Measurements from ENCODE around the gene CDH13.
A peak's percentile ranks its signal among the peaks of the same experiment; 100 is the strongest.

The CDH13 gene

GRCh38 chr16:83743720-83744119 is 1117.0 kb downstream of the CDH13 start:
- no peak for DNase-seq

DNA sequence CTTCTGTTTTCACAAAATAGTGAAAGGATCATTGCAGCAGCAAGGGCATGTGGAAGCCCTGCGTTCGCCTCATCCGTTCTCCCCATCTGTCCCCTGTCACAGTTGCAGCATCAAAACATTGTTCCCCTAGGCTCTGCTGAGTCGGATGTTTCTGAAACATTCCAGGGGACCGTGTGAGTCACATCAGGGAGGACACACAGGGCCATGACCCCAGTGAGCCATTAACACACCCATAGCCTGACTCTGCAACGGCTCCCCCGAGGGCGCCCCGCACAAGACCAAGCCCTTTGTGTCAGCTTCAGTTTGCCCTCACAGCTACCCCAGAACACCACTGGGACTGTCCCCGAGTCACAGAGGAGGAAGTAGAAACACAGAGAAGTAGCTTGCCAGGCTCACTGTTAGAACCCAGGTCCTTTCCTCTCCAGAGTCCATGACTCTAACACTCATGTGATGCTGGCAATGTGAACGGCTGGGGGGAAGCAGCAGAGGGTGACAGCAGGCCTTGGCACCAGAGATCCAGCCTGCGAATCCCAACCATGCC is 1117.7 kb downstream of the CDH13 start:
- peak; percentile 19 for DNase-seq

GRCh38 chr16:83746611-83747010 is 1119.8 kb downstream of the CDH13 start:
- DNase-seq, result no peak

GRCh38 chr16:83747936-83748335 is 1121.2 kb downstream of the CDH13 start:
- DNase-seq, result no peak

- no peak for DNase-seq
Observed at GRCh38 chr16:83755391-83755790, 1128.6 kb downstream of the CDH13 start.

DNA sequence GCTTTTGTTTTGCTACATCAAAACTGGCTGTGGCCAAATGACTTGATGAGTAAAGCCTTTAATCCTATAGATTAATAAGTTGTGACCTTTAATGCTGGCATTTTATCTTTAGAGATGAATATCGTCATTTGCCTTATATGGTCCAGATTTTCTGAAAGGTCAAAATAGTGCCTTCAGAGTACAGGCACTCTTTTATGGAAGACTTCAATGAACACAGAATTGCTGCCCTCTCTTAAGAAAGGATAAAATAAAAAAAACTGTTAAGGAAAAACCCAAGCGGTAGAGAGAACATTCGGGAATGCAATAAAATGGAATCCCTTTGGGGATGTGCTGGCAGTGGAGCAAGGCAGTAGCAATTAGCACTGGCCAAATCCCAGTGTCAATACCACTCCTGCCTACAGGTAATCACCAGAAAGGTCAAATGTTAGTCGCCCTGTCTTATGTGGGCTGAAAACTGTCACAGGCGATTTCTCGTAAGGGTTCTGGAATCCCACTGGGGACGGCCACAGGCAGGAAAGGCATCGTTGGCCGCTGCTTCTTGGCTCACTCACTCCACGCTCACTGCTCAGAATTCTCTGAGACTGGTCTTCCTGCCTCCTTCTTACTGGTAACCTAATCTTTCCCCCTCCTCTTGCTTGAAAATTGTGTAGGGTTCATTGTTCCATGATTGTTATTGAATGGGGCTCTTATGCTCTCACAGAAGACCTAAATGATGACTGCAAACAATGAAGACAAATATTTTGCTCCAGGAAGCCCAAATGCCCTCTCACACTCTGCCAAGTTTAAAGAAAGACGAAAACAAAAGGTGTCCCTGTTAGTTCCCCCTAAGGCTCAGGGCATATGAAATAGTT is 1135.6 kb downstream of the CDH13 start:
- no peak for DNase-seq

- no peak for DNase-seq
Observed at GRCh38 chr16:83762992-83763358, 1136.2 kb downstream of the CDH13 start.

GRCh38 chr16:83768986-83769385 is 1142.2 kb downstream of the CDH13 start:
- no peak for DNase-seq

GRCh38 chr16:83769397-83770008 is 1142.7 kb downstream of the CDH13 start:
- no peak for DNase-seq

- DNase-seq, result no peak
Observed at GRCh38 chr16:83771306-83771942, 1144.7 kb downstream of the CDH13 start.

GRCh38 chr16:83772806-83773205 is 1146.0 kb downstream of the CDH13 start:
- no peak for DNase-seq

DNA sequence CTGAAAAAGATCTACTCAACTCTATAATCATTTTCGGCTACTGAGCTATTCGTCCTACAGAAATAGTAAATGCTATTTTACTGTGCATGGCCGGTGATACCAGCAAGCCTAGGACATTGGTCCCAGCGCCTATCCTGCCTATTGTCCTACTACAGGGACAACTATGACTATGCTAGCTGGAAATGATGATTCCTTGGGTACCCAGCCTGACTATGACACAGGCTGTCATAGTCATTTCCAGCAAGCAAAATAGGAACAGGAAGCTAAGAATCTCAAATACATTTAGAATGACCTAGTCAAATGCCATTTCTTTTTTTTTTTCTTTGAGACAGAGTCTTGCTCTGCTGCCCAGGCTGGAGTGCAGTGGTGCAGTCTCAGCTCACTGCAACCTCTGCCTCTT is 1147.3 kb downstream of the CDH13 start:
- no peak for DNase-seq

DNA sequence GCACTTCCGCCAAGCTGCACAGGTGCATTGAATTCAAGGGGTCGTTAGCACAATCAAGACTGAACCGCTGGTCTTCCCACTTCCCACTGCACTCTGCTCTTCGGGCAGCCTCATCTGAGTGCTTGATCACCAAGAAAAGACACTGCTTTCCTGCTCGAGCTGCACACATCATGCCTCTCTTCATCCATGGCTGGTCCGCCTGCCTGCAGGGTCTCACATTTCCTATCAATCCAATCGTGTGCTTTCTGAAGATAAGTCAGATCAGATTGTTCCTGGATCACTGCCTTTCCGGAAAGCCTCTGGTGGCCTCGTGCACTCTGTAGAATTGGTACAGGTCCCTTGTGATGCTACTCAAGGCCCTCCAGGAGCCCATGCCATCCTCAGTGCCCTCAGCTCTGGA is 1150.2 kb downstream of the CDH13 start:
- DNase-seq, result no peak

DNA sequence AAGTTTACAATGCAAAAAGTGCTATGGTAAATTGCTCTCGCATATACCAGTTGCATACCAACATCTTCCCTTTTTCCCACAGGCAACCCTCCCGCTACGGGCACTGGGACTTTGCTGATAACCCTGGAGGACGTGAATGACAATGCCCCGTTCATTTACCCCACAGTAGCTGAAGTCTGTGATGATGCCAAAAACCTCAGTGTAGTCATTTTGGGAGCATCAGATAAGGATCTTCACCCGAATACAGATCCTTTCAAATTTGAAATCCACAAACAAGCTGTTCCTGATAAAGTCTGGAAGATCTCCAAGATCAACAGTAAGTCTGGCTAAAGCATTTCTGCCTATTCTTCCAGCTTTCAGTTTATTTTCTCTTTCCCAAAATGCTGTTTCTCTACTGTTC is 1153.1 kb downstream of the CDH13 start:
- peak; percentile 5 for DNase-seq

DNA sequence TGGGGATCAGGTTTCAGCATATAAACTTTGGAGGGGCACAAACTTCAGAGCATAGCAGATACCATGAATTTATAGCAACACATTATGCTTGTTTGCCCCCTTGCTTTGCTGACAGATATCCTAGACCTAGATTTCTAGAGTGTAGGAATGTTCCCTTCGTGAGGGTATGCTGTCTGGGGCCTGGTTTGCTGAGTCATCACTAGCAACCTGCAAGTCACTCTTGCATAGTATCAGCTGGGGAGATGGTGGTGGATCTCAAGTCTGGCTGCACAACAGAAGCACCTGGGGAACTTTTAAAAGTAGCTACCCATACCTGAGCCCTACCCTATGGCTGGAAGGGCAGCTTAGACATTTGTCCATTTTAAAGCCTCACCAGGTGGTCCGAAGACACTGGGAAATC is 1158.7 kb downstream of the CDH13 start:
- no peak for DNase-seq

GRCh38 chr16:83789642-83790401 is 1163.1 kb downstream of the CDH13 start:
- no peak for DNase-seq

DNA sequence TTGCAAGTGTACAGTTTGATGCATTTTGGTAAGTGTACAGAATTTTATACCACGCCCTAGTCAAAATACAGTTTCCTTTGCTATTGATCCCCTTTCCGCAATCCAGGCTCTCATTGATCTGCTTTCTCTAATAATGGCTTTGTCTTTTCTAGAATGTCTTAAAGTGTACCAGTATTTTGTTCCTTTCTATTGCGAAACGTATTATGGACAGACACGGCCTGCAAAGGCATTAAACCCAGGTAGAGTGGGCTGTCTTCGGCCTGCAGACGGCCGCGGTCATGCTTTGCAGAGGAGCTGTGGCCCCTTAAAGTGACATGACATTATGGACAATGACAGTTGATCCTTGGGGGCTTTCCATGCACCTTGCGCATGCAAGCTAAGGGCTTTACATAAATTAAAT is 1165.1 kb downstream of the CDH13 start:
- no peak for DNase-seq

DNA sequence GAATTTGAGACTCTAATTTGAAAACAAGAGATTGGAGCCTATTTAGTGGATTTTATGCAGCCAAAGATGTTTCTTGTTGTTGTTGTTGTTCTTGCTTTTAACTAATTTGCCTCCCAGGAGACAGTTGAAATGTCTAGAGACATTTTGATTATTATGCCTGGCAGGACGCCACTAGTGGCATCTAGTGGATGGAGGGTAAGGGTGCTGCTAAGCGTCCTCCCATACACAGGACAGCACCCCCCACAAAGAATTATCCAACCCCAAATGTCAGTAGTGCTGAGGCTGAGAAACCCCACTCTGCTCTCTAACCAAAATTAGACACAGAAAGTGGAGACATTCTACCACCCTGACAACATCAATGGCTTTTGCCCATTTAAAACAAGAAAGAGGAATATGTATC is 1165.6 kb downstream of the CDH13 start:
- no peak for DNase-seq

DNA sequence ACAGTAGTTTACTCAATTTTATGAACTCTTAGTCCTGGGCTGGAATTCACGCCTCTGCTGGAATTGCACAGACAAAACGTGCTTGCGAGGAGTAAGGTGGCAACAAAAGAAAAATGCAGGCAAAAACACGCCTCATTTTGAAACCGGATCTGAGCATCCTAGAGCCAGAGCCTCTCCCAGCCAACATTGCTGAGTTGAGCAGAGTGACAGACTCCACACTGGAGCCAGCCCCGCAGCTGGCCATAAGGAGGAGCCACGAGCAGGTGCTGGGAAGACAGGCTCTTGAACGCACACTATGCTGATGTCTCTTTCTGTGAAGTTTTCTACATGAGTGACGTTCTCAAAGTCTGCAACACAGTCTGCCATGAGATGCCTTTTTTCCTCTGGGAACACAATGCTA is 1166.4 kb downstream of the CDH13 start:
- no peak for DNase-seq

GRCh38 chr16:83794860-83795554 is 1168.2 kb downstream of the CDH13 start:
- DNase-seq, result no peak

GRCh38 chr16:83797013-83797412 is 1170.2 kb downstream of the CDH13 start:
- no peak for DNase-seq

DNA sequence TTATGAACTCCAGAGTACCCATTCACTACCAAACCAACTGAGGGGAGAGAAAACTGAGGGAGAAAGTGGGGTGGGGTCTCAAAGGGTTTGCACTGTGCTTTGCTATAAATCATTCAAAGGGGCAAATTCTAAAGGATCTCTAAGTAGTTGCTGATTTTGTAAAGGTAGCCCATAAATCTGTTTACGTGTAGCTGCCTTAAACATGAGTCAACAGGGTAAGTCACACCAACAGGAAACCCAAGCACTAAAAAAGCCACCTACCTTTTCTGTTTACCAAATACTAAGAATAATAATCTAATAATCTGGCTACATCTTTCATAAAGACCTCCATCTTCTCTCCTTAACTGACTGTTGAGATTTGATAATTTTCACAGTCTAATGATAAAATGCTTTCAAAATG is 1172.6 kb downstream of the CDH13 start:
- DNase-seq, result no peak

- no peak for DNase-seq
Observed at GRCh38 chr16:83802135-83802534, 1175.4 kb downstream of the CDH13 start.

Measured in kidney glomerular epithelial cell (primary cell).